GM18868 (cell line): Measurements from ENCODE around the gene RASL10B.
"Not testable (repeated sequence)": the region's sequence is repeated elsewhere in the genome, so short reads cannot be mapped to it uniquely, and the experiment has no call there.

Experiments used
- ATAC-seq: cut with Tn5 transposase; IDR thresholded peaks from one replicate; pipeline ENCODE4 v1.9.1; 2021; ENCODE audit warnings: mild to moderate bottlenecking, moderate library complexity; ENCODE audit not compliant: unreplicated experiment

The RASL10B gene, protein sequence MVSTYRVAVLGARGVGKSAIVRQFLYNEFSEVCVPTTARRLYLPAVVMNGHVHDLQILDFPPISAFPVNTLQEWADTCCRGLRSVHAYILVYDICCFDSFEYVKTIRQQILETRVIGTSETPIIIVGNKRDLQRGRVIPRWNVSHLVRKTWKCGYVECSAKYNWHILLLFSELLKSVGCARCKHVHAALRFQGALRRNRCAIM

DNA sequence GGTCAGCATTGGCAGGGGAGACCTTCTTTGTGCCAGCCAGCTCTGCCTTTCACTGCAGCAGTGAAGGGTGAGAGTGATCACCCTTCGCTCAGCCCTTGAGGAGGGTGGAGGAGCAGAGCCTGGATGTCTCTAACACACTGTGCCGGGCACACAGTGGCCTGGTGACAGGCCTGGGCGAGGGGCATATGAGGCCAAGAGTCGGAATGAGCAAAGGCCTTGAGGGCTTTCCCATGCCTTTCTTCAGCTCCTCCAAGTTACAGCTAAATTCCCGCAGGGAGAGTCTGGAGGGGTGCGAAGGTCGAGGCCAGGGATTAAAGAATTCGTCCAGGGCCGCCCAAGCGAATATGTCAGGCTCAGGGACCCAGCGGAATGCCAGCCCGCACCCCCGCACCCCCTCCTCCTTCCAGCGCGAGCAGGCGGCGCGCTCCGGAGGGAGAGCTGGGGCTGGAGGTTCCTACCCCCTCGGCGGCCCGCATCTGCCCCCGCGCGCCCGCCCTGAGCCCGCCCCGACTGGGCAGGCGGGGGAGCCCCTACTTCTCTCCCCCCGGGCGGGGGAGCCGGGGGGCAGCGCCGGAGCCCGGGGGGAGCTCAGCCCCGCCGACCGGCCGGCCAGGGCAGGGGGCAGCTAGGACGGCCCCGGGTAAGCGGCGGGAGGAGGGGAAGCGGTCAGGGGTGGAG is at the start of gene RASL10B:
RASL10B (plus strand) TSS at position 401 of the 678 bp plus-strand sequence. CDS start 3,546 bp downstream, outside the sequence.
- ATAC-seq, result no peak

DNA sequence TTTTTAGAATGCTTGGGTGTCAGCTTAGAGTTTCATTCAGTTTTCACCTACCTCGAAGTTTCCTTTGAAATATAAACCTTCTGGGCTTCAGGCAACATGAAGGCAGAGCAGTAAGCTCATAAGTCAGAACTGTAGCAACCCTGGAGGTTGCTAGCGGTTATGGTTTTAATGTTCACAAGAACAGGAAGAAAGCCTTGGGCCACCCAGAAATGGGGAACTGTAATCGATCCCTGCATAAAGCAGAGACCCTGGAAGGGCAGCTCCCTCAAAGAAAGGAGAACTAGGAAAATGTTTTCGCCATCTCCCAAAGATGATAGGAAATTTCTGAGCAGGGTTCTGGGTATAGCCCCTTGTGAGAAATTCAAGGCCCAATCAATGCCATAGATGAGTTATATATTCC is 47.8 kb upstream of the RASL10B start:
- no peak for ATAC-seq

- ATAC-seq, result no peak
These were observed 47.2 kb upstream of the RASL10B start for GRCh38 chr17:35684055-35684802.

DNA sequence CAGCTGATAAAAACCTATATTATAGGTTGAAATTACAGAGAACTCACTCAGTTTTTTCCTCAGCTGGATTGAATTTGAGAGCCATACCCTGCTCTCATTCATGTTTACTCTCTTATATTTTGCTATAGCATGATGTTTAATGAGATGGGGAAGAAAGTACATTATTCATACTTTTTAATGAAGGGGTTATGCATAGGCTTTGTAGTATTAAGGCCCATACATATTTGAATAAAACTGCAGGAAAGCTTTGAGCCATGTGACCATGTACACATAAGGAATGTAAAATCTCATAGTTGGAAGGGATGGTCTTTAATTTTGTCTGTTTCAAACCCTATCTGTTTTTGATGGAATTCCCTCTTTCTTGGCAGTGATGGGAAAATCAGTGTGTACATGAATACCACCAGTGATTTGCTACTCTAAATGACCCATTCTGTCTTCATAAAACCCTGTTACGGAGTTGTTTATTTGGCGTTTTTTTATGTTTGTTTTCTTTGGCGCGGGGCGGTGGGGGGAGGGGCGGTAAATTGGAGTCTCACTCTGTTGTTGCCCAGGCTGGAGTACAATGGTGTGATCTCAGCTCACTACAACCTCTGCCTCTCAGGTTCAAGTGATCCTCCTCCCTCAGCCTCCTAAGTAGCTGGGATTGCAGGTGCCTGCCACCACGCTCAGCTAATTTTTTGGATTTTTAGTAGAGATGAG is 38.8 kb upstream of the RASL10B start:
- ATAC-seq, result no peak

DNA sequence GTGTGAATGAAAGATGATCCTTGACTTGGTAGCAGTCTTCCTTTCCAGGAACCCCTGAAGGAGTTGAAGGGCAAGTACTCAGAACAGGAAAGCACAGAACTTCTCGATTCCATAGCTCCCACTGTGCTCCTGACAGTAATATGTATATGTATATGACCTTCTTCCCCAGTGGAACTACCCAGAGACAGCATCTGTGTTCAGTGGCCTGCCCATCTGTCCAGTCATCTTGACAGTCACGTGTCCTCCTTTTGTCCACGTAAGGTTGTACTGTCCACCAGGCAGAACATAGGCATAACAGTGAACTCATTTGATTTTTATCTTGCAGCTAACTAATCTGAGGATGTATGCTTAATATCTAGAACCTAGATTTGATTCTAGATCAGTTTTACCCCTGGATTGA is 37.8 kb upstream of the RASL10B start:
- ATAC-seq, result no peak

DNA sequence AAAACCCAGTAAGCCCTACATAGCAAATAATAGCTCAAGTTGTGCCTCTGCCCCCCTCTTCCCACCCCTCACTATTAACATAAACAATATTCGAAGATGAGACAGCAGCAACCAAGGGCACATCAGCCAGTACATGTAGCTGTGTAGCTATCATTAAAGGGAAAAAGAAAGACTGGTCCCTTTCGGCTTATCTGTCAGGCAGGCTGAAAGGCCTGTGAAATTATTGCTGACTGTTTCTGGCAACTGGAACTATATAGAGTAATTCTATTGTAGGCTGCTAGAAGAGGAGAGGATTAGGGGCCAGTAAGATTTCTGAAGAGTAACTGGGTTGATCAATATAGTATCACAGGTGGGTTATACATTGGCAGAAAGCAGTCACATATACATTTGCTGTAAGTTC is 36.5 kb upstream of the RASL10B start:
- ATAC-seq, result no peak

DNA sequence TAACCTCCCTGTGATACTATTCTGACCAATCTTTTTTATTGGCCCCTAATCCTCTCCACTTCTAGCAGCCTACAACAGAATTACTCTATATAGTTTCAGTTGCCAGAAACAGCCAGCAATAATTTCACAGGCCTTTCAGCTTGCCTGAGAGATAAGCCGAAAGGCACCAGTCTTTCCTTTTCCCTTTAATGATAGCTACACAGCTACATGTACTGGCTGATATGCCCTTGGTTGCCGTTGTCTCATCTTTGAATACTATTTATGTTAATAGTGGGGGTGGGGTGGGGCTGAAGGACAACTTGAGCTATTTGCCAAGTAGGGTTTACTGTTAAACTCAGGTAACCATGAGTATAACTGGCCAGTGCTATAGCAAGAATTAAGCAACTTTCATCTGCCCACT is 35.8 kb upstream of the RASL10B start:
- ATAC-seq, result no peak

- no peak for ATAC-seq
These were observed 32.6 kb upstream of the RASL10B start for GRCh38 chr17:35698800-35699199.

DNA sequence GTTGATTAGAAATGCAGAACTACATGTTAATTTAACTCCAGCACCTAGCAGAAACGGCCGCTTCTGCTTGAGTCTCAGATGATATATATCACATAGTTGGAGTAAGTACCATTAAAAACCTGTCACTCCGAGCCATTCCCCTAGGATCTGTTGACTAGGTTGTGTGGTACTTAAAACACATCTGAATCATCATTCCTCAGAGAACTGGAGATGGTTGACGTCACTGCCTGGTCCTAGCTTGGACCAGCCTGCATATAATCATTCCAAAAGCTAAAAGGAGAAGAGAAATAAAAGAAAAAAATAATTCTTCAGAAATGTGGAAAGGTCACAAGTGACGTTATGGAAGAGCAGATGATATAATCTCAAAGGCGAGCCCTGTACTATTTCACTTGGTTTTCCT is 31.3 kb upstream of the RASL10B start:
- ATAC-seq, result no peak

DNA sequence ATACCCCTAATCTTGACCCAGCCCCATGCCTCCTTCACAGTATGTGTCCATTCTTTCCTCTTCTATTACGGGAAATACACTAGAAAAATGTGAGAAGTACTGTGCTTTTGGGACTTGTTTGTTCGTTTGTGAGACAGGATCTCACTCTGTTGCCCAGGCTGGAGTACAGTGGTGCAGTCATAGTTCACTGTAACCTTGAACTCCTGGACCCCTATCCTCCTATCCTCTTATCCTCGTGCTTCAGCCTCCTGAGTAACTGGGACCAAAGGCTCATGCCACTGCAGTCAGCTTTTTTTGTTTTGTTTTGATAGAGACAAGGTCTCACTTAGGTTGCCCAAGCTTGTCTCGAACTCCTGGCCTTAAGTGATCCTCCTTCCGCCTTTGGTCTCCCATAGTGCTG is 29.9 kb upstream of the RASL10B start:
- no peak for ATAC-seq

GRCh38 chr17:35703308-35703707 is 28.1 kb upstream of the RASL10B start:
- ATAC-seq, result not testable (repeated sequence)

DNA sequence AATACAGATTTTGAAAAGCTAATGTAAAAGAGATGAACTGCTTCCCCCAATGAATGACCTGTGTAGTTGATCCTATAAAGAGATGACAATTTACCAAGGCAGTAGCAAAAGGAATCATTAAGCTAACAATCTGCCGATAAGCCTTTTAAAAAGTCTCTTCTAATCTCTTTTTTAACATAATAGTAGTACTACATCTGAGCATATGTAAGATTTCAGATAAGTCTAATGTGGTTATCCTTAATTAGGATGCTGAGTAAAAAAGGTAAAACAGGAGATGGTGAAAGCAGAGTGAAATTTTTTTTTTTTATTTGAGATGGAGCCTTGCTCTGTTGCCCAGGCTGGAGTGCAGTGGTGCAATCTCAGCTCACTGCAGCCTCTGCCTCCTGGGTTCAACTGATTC is 26.2 kb upstream of the RASL10B start:
- ATAC-seq, result no peak

GRCh38 chr17:35705705-35706104 is 25.7 kb upstream of the RASL10B start:
- ATAC-seq, result no peak

DNA sequence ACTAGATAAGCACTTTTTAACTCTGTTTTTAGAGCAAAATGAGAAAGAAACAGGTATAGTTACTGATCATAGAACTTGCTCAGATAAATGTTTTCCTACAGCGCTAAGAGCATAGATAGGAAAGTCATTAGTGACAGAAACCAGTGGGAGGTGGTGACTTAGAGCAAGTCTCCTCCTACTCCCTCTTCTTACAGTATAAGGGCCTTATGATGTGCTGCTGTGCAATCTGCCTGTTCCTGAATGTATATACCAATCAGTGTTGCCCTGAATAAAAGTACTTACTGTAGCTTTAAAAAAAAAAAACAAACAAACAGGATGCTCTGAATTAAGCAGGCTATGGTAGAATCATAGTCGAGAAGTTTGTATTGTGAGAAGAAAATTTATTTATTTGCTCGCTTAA is 23.3 kb upstream of the RASL10B start:
- ATAC-seq, result no peak

GRCh38 chr17:35708951-35709350 is 22.5 kb upstream of the RASL10B start:
- no peak for ATAC-seq

- ATAC-seq, result no peak
These were observed 21.6 kb upstream of the RASL10B start for GRCh38 chr17:35709874-35710273.

DNA sequence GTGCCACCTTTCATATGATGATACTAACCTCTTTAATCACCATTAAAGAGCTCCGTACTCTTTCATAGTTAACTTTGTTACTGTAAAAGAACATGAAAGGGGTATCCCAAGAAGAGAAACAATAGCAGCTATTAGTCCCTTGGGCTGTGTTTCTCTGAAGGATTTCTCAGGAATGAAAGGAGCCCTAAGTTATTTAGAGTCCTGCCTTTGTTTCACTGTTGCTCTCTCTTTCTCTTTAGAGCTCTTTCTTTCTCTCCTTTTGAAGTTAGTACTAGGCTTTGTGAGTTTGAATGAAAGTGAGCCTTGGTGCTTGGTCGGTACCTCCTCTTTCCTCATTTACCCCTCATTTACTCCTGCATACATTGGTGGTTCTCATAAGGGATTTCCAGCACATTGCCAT is 20.5 kb upstream of the RASL10B start:
- ATAC-seq, result no peak

GRCh38 chr17:35713069-35713728 is 18.2 kb upstream of the RASL10B start:
- ATAC-seq, result no peak

GRCh38 chr17:35714988-35715387 is 16.5 kb upstream of the RASL10B start:
- no peak for ATAC-seq

- ATAC-seq, result no peak
These were observed 16.0 kb upstream of the RASL10B start for GRCh38 chr17:35715416-35715815.

GRCh38 chr17:35716173-35716572 is 15.3 kb upstream of the RASL10B start:
- no peak for ATAC-seq
